NCI-H128 (cell line): ENCODE measurements around the gene RNGTT.

ENCODE experiments used
- DNase-seq: peaks from one replicate; lab custom pipeline; 2025; ENCODE audit not compliant: unreplicated experiment; lab: John Stamatoyannopoulos, UW

Gene RNGTT

DNA sequence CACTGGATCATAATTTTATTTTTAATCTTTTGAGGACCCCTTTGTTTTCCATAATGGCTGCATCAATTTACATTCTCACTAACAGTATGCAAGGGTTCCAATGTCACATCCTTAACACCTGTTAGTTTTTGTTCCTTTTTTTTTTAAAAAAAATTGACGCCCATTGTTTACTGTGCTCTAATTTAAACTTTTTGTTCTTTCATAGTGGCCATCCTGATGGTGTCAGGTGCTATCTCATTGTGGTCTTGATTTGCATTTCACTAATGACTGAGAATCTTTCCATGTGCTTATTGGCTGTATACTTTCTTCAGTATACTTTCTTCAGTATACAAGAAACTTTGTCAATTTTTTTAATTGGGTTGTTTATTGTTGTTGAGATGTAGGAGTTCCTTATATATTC is 347.0 kb downstream of the RNGTT start:
- no peak for DNase-seq

DNA sequence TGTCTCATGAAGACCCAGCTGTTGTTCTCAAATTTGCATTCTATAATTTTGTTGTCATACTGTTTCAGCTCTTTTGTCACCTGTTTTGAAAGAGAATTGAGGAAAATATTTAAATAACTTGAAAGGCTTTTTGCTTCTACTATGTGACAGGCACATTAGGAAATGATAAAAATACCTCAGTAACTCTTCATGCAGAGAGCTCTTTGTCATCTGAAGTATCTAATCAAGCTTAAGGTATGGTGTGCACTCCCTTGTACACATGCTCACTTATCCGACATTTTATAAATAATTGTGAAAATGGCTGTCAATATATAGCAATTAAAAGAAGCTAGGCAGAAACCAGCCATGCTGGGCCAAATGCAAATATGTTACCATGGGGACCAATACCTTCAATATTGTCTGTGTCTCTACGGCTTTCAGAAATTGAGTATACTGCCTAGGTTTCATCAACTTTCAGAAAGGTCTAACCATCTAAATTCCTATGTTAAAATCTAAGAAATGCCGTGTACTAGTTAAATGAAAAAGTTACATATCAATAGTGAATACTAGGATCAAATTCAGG is 349.0 kb downstream of the RNGTT start:
- DNase-seq: no peak

DNA sequence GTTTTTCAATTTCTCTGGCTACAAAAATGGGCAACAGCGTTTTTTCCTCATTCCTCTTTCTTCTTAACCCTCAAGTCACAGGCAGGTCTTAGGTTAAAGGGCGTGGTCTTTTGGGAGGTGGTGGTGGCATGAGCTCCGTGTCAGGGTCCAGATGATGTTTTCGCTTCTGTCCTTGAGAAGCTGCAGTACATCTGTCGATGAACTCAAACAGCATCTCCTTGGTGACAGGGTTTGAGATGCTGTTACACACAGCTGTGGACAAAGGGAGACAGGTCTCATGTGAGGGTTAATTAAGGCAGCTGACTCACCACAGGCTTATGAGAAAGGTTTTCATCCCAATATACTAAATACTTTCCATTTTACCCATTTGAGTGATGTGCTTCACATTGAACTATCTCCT is 350.8 kb downstream of the RNGTT start:
- no peak for DNase-seq

DNA sequence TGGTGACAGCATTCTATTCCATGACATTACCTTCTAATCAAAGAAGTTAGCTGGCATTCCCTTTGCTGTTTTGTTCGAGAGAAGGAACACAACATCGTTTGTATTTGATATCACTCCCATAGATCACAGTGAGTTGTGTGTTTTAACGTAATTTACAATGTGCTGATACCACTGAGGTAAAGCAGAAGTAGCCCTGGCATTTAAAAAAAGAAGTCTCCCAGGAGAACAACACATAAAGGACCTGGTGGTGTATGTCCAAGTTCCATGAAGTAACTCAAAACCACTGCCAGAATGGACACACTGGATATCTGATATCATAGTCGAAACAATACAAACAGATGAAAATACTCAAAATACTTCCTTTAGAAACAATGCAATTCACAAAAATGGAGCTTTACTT is 351.7 kb downstream of the RNGTT start:
- DNase-seq: no peak

DNA sequence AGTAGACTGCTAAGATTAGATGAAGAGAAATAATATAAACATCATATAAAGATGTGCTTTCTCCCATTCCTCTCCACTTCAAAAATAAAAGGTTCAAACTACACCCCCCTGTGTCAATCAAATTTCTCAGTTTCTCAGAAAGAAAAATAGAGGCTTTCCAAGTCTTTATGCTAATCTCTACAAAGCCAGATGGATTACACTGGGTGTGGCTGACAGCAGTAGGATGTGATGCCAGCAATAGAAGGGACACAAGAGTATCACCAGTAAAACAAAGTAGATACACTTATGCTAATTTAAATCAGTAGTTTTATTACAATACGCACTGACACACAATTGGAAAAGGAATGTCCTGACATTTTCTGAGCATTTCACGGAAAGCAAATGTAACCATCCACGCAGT is 353.4 kb downstream of the RNGTT start:
- DNase-seq: no peak

DNA sequence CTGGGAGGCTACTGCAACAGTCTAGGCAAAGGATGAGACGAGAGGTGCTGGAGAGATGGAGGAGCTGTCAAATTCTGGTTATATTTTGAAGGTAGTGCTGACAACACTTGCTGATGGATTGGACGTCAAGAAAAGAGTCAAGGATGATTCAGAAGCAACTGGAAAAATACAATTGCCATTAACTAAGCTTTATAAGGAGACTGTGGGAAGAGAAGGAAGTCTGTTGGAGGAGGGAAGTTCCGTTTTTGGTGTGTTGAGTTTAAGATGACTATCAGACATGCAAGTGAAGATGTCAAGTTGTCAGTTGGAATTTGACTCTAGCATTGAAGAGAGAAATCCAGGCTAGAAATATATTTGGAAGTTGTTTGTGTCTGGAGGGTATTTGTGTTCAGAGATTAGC is 358.1 kb downstream of the RNGTT start:
- DNase-seq: no peak

DNA sequence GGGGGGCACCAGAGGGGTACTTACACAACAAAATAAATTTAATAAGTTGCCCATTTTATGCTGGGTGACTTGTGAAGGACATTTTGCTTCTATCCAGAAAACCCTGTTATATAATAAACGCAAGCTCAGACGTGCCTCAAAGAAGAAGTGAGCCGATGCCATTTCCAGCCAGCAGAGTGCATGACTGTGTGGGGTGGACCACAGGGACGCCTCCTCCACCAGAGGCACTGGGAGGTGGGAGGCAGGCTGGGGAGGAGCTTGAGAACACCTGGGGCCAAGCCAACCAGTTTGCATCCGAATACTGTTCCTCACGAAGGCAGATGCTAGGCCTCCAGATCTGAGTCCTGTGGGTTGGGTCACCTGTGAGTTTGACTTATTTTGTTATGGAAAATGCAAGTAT is 363.8 kb downstream of the RNGTT start:
- DNase-seq: no peak

DNA sequence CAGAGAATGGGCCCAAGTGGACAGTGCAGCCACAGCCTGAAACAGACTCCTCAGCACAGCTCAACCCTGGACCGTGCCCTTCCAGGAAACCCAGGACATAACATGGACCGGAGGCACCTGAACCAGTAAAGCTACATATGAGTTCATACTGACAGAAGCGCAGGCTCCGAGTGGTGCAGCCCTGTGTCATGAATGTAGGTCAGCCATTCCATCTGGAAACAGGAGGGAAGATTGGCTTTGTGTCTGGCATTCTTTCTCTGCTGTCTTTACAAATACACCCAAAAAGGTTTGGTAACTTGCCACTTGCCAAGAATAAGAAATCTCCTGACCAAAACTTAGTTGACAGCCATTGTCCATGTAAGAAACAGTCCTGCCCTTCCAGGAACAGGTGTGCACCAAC is 366.6 kb downstream of the RNGTT start:
- no peak for DNase-seq

DNA sequence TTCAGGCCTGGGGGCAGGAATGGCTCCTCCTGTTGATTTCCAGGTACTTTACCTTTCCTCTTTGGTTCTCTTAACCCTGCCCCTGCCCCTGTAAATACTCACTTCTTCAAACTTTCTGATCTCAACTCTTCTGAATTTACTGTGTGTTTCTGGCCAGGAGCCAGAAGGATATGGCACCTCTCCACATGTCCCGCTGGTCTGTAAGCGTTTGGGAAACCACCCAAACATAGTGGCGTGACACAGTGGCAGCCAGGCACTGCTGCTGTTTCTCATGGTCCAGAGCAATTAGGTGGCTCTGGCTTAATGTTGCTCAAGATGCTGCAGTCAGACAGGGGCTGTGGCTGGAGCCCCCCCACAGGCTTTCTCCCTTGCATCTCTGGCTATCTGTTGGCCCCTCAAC is 374.5 kb downstream of the RNGTT start:
- DNase-seq: no peak

DNA sequence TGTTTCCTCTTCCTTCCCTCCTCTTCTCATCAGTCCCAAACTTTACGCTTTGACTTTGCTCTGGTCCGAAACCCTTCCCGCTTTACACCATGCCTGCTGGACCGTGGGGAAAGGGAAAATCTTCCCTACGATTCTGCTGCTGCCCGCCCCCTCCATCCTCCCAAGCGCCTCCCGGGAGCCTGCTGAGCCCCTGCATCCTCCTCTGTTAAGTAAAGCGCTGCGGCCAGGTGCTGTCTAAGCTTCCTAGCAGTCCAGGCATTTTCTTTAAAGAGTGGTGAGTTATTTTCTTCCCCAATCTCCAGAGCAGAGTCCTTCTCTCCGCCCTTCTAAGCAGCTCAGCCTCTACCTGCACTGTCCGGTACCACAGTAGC is 376.3 kb downstream of the RNGTT start:
- DNase-seq: no peak

DNA sequence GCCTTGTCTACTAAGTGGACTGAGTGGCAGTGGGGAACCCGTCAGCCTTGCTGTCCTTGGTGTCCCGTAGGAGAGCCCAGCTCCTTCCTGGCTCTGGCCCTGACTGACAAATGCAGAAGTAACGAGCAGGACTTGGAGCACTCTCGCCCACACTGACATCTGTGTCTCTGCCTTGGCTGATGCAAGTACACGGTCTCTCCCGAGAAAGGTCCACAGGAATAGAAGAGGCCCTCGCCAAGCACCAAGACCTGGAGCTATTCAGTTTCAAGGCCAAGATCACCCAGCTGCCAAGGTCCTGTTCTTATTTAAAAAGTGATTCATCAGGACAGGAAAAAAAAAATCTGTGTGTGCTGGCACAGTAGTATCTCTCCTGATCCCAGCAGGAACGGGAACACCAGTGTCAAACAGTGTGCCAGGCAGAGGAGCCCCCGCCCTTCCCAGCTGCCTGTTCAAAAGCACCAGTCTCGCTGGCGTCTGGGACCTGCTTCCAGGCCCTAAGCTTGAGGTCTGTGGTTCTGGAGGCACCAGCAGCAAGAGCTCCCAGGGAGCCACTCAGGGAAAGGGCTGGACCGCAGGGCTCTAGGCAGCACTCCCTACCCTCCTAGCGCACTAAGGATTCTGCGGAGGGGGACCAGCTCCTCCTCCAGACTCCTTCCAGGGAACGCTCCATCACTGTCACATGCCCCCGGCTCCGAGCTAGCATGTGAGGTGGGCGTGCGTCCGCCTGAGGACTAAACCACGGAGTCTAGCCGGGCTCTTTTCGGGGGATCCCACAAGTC is 376.9 kb downstream of the RNGTT start:
- no peak for DNase-seq

DNA sequence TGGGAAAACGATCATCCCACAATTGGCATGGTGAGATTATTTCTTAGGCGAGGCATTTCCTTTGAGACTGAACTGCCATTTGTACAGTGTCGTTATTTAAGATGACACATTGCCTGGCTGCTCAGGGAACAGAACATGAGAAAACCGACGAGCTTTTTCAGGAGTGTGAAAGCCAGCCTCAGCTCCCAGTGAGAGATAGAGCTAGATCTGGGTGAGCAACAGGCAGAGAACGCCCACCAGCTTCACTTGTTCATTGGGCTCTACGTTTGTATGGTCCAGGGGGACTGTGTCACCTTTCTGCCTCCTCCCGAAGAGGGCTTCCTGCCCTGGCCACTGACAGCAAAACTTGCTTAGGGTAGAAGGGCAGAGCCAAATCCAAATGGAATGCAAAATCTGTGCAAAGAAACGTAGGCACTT is 378.1 kb downstream of the RNGTT start:
- no peak for DNase-seq

DNA sequence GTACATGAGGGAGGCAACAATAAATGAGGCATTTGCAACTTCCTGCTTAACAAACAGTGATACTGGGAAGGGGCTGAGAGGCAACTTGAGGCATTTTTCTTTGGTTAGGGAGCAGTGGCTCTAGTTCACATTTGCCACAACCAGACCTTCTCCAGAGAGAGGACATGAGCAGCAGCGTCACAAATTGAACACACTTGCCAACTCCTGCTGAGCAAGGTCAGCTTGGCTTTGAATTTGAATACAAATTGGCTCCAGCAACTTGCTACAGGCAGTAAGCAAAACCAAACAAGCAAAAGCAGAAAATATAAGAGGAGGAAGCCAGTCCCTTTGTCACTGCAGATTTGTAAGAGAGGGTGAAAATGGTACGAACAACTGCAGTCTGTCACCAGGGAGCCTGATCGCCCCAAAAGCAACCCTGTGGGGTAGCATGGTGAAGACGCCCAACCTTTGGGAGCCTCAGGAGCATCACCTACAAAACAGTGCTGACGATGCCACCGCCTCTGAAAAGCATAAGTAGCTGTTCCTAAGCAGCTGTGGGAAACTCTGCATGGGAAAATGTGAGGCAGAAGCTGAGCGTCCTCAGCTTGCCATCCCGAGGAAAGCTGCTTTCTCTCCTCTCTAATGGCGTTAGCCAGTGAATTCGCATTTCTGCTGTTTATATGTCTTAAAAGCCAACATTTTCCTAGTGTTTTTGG is 378.7 kb downstream of the RNGTT start:
- DNase-seq: no peak

DNA sequence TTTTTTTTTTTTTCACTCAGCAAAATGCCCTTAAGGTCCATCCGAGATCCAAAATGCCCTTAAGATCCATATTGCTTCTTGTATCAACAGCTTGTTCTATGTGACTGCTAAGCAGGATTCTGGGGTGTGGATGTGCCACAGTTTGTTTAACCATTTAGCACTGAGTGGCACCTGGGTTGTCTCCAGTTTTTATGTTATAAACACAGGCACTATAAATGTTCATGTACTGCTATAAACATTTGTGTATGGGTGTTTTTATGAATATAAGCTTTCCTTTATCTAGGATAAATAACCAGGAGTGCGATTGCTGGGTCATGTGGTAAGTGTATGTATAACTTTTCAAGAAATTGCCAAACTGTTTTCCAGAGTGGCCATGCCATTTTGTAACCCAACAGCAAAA is 386.0 kb downstream of the RNGTT start:
- no peak for DNase-seq

DNA sequence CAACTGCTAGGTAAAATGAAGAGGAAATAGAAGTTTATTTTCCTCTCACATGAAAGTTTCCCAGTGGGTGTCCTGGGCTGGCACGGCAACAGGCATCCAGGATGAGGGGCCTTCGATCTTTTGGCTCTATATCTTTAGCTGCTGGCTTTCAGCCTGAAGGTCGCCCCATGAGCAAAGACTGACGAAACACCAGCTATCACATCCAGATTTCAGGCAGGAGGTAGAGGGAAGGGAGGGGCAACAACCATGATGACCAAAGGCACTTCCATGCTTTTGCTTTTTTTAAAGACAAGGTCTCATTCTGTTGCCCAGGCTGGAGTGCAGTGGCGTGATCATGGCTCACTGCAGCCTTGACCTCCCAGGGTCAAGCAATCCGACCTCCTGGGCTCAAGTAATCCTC is 387.9 kb downstream of the RNGTT start:
- DNase-seq: no peak

DNA sequence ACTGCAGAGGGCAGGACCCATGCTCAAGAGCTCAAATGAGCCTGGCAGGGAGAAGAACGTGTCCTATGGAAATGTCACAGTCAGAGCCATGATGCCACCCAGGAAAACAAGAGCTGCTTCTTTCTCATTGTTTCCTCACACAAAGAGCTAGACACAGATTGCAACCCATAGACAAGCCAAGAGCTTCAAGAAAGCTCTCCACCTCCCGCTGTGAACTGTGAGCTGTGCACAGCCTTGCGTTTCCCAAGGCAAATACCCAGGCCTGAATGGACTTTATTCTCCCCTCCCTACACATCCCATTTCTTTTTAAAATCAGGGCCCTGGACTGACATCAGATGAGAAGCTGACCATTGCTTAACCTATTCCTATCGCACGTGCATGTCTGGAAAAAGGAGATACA is 388.8 kb downstream of the RNGTT start:
- no peak for DNase-seq

DNA sequence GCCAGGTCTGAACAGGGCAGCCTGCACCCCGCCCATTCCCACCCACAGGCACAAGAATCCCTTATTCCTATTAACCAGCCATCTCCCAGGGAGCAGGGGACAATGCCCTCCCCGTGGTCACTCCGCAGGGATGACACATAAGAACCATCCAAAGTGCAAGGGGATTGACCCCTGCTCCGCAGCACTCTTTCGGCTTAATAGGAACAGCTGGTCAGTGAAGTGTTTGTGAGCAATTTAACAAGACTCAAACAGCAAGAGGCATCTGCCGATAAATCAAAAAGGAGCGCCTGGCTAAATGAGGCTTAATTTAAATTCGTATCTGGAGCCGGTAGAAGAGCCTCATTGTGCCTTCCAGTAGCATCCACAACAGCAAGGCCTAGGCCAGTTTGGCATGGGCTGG is 389.4 kb downstream of the RNGTT start:
- DNase-seq: no peak

DNA sequence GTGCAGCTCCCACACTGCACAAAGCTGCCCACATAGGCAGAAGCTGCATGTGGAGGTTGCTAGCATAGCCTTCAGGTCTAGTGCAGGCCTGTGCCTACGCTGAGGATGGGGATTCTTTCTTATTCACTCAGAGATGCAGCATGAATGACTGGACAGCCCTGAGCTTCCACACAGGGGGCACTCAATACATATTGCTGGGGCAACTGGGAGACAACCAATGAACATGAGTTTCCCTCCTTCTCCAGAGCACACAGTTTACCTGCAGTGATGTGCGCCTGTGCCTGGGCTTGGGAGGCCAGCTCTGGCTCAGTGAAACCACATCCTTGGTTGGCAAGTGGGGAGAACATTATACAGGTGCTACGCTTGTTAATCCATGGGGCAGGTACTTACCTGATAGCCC is 389.9 kb downstream of the RNGTT start:
- DNase-seq: no peak

DNA sequence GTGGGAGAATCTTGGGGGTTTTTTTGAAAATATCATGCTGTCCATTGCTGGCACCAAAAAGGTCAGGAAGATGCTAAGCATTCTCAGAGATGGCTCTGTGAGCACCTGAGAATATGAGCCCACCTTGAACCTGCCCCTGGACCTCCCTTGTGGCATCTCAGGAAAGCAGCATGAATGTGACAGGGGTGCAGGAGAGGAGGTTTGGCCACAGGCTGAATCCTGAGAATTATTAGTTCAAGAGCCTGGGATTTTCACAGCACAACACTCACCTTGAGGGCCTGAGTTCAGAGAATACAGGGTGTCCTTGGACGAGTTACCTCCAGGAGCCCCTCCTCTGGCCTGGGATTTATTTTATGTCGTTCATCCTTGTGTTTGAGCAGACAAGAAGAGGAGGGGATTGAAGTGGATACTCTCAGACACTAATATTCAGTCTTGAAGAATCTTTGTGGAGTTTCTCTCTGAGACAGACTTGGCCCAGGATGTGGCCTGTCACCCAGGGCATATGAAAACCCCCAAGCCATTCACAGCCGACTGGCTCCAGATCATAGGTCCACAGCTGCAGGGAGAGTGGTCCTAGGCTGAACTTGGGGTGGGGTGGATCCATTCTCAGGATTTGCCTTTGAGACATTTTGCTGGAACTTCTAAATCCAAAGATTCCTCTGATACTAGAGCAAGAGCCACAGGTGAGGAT is 390.8 kb downstream of the RNGTT start:
- DNase-seq: no peak

DNA sequence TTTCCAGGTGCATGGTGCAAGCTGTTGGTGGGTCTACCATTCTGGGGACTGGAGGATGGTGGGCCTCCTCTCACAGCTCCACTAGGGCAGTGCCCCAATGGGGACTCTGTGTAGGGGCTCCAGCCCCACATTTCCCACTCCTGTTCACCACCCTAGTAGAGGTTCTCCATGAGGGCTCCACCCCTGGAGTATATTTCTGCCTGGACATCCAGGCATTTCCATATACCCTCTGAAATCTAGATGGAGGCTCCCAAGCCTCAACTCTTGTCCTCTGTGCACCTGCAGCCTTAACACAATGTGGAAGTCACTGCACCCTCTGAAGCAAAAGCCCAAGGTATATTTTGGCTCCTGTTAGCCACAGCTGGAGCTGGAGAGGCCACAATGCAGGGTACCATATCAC is 393.5 kb downstream of the RNGTT start:
- no peak for DNase-seq

DNA sequence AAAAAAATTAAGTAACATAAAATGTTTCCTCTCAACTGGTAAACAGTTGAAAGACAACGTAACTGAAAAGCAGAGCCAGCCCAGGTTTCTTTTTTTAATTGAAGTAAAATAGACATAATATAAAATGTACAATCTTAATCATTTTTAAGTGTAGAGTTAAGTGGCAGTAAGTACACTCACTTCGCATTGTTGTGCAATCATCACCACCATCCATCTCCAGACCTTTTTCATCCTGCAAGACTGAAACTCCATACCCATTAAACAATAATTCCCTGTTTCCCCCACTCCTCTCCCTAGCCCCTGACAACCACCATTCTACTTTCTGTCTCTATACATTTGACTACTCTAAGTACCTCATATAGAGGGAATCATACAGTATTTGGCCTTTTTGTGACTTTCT is 395.7 kb downstream of the RNGTT start:
- DNase-seq: no peak
